Measurements from ENCODE around the gene HOPX.

HOPX gene

DNA sequence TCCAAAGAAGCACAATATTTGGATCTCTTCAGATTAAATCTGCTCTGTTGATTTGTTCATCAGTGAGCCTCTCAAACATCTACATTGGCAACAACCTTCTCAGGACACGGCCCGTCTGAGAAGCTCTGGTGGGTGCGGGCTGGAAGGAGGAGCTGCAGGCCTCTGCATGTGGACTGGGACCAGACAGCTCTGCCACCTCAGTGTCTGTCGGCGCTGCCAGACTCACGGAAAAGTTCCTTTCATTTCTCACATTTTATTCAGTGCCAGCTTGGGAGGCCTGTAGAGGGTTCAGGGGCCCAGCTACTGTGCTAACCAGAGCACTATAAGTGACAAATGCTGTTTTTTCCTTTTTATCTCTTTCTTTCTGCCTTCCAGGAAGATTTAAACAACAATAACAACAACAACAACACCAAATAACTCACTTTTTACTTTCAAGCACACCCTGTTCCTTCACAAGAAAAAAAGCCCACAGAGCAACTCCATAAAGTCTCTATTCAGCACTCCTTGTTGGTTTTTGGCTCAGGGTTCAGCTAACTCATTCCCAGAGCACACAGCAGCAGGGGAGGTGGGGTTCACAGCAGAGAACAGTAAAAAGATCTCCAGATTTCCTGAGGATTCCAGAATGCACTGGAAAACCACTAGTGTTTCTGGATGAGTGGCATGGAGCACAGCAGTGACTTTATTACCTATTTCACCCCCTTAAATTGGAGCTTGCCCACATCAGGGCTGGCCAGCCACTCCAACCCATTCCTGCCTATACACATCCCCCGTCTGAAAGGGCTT is 23.2 kb upstream of the HOPX start:
- Histone ChIP-seq H3K9ac (ENCODE audit: low read length) (no peak overlapping the region), H3K27me3 (replicated peaks; ENCODE audit: insufficient read depth, low read length) (no peaks in the 10 kb centered on the region), H3F3A (ENCODE audit: insufficient read depth, low read length) (no peaks in the 10 kb centered on the region), H3K9me3 (replicated peaks; ENCODE audit: insufficient read depth, low read length) (no peaks in the 10 kb centered on the region), H3K27ac (ENCODE audit: low read length) (no peak overlapping the region), H4K20me1 (ENCODE audit: insufficient read depth, low read length) (no peaks in the 10 kb centered on the region), H3K79me2 (ENCODE audit: low read length) (no peaks in the 10 kb centered on the region), H3K9me2 (replicated peaks; ENCODE audit: insufficient read depth, low read length) (no peaks in the 10 kb centered on the region), H3K36me3 (replicated peaks; ENCODE audit: insufficient read depth, low read length) (no peaks in the 10 kb centered on the region), H2AFZ (ENCODE audit: low read length) (no peak overlapping the region), H3K4me3 (ENCODE audit: low read length) (no peak overlapping the region), H3K4me1 (ENCODE audit: low read length) (peaks cover 11% of the 10 kb centered on the region), H3K4me2 (ENCODE audit: low read depth, low read length) (no peak overlapping the region)
- no peak for DNase-seq
- no peak for TF ChIP-seq EZH2 (optimal IDR thresholded peaks at IDR 0.05; ENCODE audit: low read depth, low read length)
- TF ChIP-seq EZH2phosphoT487 (IDR thresholded peaks at IDR 0.05; ENCODE audit: low read length): no peak
- TF ChIP-seq, protein P1, sequence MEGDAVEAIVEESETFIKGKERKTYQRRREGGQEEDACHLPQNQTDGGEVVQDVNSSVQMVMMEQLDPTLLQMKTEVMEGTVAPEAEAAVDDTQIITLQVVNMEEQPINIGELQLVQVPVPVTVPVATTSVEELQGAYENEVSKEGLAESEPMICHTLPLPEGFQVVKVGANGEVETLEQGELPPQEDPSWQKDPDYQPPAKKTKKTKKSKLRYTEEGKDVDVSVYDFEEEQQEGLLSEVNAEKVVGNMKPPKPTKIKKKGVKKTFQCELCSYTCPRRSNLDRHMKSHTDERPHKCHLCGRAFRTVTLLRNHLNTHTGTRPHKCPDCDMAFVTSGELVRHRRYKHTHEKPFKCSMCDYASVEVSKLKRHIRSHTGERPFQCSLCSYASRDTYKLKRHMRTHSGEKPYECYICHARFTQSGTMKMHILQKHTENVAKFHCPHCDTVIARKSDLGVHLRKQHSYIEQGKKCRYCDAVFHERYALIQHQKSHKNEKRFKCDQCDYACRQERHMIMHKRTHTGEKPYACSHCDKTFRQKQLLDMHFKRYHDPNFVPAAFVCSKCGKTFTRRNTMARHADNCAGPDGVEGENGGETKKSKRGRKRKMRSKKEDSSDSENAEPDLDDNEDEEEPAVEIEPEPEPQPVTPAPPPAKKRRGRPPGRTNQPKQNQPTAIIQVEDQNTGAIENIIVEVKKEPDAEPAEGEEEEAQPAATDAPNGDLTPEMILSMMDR (IDR thresholded peaks at IDR 0.05; ENCODE audit: low read length): no peak

DNA sequence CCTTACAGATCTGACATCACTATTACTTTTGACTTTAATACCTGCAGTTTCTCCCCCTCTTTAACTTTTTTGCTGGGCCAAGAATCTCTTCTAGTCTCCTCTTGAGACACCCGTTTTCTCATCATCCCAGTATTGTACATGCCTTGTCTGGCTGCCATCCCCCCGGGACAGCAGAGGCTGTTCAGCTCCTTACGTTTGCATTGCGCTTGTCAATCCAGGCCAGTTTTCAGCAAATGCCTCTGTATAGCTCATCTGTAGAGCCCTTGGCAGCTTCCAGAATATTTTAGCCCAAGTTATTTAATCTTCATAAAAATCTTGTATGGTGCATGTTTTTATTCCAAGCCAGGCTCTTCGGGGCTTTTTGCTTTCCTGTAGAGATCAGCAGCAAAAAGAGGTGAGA is 22.3 kb upstream of the HOPX start:
- Histone ChIP-seq H3K4me3 (ENCODE audit: low read length) (no peak overlapping the region), H3K27ac (ENCODE audit: low read length) (no peak overlapping the region), H3K9ac (ENCODE audit: low read length) (no peak overlapping the region), H3K36me3 (replicated peaks; ENCODE audit: insufficient read depth, low read length) (no peaks in the 10 kb centered on the region), H2AFZ (ENCODE audit: low read length) (no peak overlapping the region), H3K4me2 (ENCODE audit: low read depth, low read length) (no peak overlapping the region), H3K4me1 (ENCODE audit: low read length) (peaks cover 11% of the 10 kb centered on the region), H4K20me1 (ENCODE audit: insufficient read depth, low read length) (no peaks in the 10 kb centered on the region), H3F3A (ENCODE audit: insufficient read depth, low read length) (no peaks in the 10 kb centered on the region), H3K9me3 (replicated peaks; ENCODE audit: insufficient read depth, low read length) (no peaks in the 10 kb centered on the region), H3K9me2 (replicated peaks; ENCODE audit: insufficient read depth, low read length) (no peaks in the 10 kb centered on the region), H3K79me2 (ENCODE audit: low read length) (no peaks in the 10 kb centered on the region), H3K27me3 (replicated peaks; ENCODE audit: insufficient read depth, low read length) (no peaks in the 10 kb centered on the region)
- TF ChIP-seq, protein P1 (IDR thresholded peaks at IDR 0.05; ENCODE audit: low read length): no peak
- no peak for TF ChIP-seq EZH2 (optimal IDR thresholded peaks at IDR 0.05; ENCODE audit: low read depth, low read length)
- TF ChIP-seq EZH2phosphoT487 (IDR thresholded peaks at IDR 0.05; ENCODE audit: low read length): no peak
- DNase-seq: no peak

DNA sequence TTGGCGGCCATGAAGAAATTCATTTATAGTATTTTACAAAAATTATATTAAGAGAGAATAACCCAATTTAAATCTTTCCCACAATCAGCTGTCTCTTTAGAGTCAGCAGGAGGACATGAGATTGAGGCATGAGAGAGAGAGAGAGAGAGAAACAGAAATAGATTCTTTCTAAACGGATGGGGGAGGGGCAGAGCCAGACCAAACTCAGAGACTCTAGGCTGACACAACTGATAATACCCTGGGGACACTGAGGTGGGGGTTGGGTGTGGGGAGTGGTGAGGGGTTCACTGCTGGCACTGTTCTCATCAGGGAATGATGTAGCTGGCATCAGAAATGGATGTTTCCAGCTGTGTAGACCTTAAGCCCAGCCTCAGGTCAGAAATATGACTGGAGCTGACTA is 20.5 kb upstream of the HOPX start:
- no peaks in the 10 kb centered on the region for H3K79me2 ChIP-seq (ENCODE audit: low read length)
- H3K9ac ChIP-seq (ENCODE audit: low read length): no peak overlapping the region
- H3K9me3 ChIP-seq (replicated peaks; ENCODE audit: insufficient read depth, low read length): no peaks in the 10 kb centered on the region
- no peaks in the 10 kb centered on the region for H3K27me3 ChIP-seq (replicated peaks; ENCODE audit: insufficient read depth, low read length)
- peak overlapping the region; percentile 42; the same call in 1 of the 2 replicates for H2AFZ ChIP-seq (ENCODE audit: low read length)
- no peaks in the 10 kb centered on the region for H4K20me1 ChIP-seq (ENCODE audit: insufficient read depth, low read length)
- no peaks in the 10 kb centered on the region for H3K36me3 ChIP-seq (replicated peaks; ENCODE audit: insufficient read depth, low read length)
- DNase-seq: peak; percentile 44
- H3K9me2 ChIP-seq (replicated peaks; ENCODE audit: insufficient read depth, low read length): no peaks in the 10 kb centered on the region
- TF ChIP-seq, protein P1 (IDR thresholded peaks at IDR 0.05; ENCODE audit: low read length): no peak
- TF ChIP-seq EZH2phosphoT487 (IDR thresholded peaks at IDR 0.05; ENCODE audit: low read length): no peak
- peak overlapping the region; percentile 48 for H3K4me2 ChIP-seq (ENCODE audit: low read depth, low read length)
- H3F3A ChIP-seq (ENCODE audit: insufficient read depth, low read length): no peaks in the 10 kb centered on the region
- H3K27ac ChIP-seq (ENCODE audit: low read length): no peak overlapping the region
- H3K4me3 ChIP-seq (ENCODE audit: low read length): no peak overlapping the region
- H3K4me1 ChIP-seq (ENCODE audit: low read length): peaks cover 11% of the 10 kb centered on the region
